ENCODE measurements around the gene CACNA1I.

DNA sequence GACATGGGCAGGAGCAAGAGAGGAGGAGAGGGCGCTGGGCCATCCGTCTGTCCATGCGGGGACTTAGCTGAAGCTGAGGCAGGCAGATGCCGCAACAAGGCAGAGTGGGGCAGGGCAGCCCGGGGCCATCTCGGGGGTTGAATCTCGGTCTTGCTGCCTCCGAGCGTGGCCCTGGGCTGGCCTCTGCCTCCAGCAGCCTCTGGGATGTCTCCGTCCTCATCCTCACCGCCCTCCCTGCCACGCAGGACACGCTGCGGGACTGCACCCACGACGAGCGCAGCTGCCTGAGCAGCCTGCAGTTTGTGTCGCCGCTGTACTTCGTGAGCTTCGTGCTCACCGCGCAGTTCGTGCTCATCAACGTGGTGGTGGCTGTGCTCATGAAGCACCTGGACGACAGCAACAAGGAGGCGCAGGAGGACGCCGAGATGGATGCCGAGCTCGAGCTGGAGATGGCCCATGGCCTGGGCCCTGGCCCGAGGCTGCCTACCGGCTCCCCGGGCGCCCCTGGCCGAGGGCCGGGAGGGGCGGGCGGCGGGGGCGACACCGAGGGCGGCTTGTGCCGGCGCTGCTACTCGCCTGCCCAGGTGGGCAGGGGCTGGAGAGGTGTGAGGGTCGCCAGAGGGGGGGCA, 108.4 kb downstream of the CACNA1I start:
- no peak for TF ChIP-seq POLR2AphosphoS5 (IDR thresholded peaks at IDR 0.05)
- TF ChIP-seq, protein P1, sequence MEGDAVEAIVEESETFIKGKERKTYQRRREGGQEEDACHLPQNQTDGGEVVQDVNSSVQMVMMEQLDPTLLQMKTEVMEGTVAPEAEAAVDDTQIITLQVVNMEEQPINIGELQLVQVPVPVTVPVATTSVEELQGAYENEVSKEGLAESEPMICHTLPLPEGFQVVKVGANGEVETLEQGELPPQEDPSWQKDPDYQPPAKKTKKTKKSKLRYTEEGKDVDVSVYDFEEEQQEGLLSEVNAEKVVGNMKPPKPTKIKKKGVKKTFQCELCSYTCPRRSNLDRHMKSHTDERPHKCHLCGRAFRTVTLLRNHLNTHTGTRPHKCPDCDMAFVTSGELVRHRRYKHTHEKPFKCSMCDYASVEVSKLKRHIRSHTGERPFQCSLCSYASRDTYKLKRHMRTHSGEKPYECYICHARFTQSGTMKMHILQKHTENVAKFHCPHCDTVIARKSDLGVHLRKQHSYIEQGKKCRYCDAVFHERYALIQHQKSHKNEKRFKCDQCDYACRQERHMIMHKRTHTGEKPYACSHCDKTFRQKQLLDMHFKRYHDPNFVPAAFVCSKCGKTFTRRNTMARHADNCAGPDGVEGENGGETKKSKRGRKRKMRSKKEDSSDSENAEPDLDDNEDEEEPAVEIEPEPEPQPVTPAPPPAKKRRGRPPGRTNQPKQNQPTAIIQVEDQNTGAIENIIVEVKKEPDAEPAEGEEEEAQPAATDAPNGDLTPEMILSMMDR (IDR thresholded peaks at IDR 0.05): no peak
